Neural crest cell (in vitro differentiated cells): ENCODE results near the gene SLC5A10. TPM values are rescaled to one million over a fixed set of nuclear protein-coding genes. Genes with fewer than 3 reads are reported as not detected.

Source experiments
- DNase-seq: peaks from one replicate; pipeline ENCODE4 v3.0.0; 2021; ENCODE audit warnings: low read depth, mixed read lengths, low spot score
- H3K27ac Mint-ChIP-seq: one replicate; pipeline ENCODE4 v1.8.0; 2021; ENCODE audit warnings: mild to moderate bottlenecking, mixed read lengths; ENCODE audit not compliant: unreplicated experiment
- H3K27me3 Mint-ChIP-seq: 2 replicates; pipeline ENCODE4 v1.8.0; 2021; ENCODE audit warnings: low read depth, mild to moderate bottlenecking, mixed read lengths
- H3K36me3 Mint-ChIP-seq: 2 replicates; pipeline ENCODE4 v1.8.0; 2021; ENCODE audit warnings: low read depth, mild to moderate bottlenecking, mixed read lengths
- H3K4me1 Mint-ChIP-seq: 2 replicates; pipeline ENCODE4 v1.8.0; 2021; ENCODE audit warnings: mixed read lengths
- H3K4me3 Mint-ChIP-seq: one replicate; pipeline ENCODE4 v1.8.0; 2021; ENCODE audit warnings: mild to moderate bottlenecking, mixed read lengths
- H3K9me3 Mint-ChIP-seq: 2 replicates; pipeline ENCODE4 v1.8.0; 2021; ENCODE audit warnings: mixed read lengths
- CTCF ChIP-seq: fragments of 200-600 bp; sonication (generic); conservative IDR thresholded peaks from 2 replicates; pipeline ENCODE4 v1.5.0; 2021; ENCODE audit warnings: antibody characterized with exemption, mild to moderate bottlenecking
- total RNA-seq: library from RNA; stranded (reverse); gene quantifications from 2 replicates; pipeline ENCODE4 v1.2.1, GENCODE V29; 2021

The SLC5A10 gene
- total RNA-seq, 1 donor from 2014 or later, result not detected

- no peaks in the 10 kb centered on the region for H3K27me3 Mint-ChIP-seq
- H3K27ac Mint-ChIP-seq, result no peak overlapping the region
These were observed 25.1 kb downstream of the SLC5A10 start for GRCh38 chr17:18977021-18977420.

GRCh38 chr17:18977646-18978045 is 25.7 kb downstream of the SLC5A10 start:
- no peak for DNase-seq
- H3K27ac Mint-ChIP-seq, result no peak overlapping the region
- H3K4me1 Mint-ChIP-seq, result peaks cover 7% of the 10 kb centered on the region
- no peaks in the 10 kb centered on the region for H3K9me3 Mint-ChIP-seq
- no peak overlapping the region for H3K4me3 Mint-ChIP-seq
- H3K36me3 Mint-ChIP-seq, result no peaks in the 10 kb centered on the region
- TF ChIP-seq CTCF, result no peak
- H3K27me3 Mint-ChIP-seq, result no peaks in the 10 kb centered on the region

More at GRCh38 chr17:18977021-18977420, 25.1 kb downstream of the SLC5A10 start:
- no peaks in the 10 kb centered on the region for H3K9me3 Mint-ChIP-seq
- H3K4me3 Mint-ChIP-seq, result no peak overlapping the region
- no peak for TF ChIP-seq CTCF
- DNase-seq, result no peak
- peaks cover 7% of the 10 kb centered on the region for H3K4me1 Mint-ChIP-seq
- H3K36me3 Mint-ChIP-seq, result no peaks in the 10 kb centered on the region

GRCh38 chr17:18978050-18978449 is 26.1 kb downstream of the SLC5A10 start:
- DNase-seq, result no peak
- Mint-ChIP-seq H3K9me3 (no peaks in the 10 kb centered on the region), H3K27ac (no peak overlapping the region), H3K36me3 (no peaks in the 10 kb centered on the region), H3K4me3 (no peak overlapping the region), H3K27me3 (no peaks in the 10 kb centered on the region), H3K4me1 (peaks cover 7% of the 10 kb centered on the region)
- no peak for TF ChIP-seq CTCF

- Mint-ChIP-seq H3K27ac (no peak overlapping the region), H3K9me3 (no peaks in the 10 kb centered on the region), H3K27me3 (no peaks in the 10 kb centered on the region), H3K4me3 (no peak overlapping the region), H3K4me1 (peaks cover 7% of the 10 kb centered on the region), H3K36me3 (no peaks in the 10 kb centered on the region)
- DNase-seq, result no peak
- TF ChIP-seq CTCF, result no peak
These were observed 26.7 kb downstream of the SLC5A10 start for GRCh38 chr17:18978655-18979054.

- H3K36me3 Mint-ChIP-seq, result no peaks in the 10 kb centered on the region
- H3K27ac Mint-ChIP-seq, result peak overlapping the region; percentile 50
- H3K4me1 Mint-ChIP-seq, result peaks cover 7% of the 10 kb centered on the region
- no peaks in the 10 kb centered on the region for H3K9me3 Mint-ChIP-seq
- H3K27me3 Mint-ChIP-seq, result no peaks in the 10 kb centered on the region
- no peak for DNase-seq
- no peak overlapping the region for H3K4me3 Mint-ChIP-seq
- TF ChIP-seq CTCF, result no peak
These were observed 28.8 kb downstream of the SLC5A10 start for GRCh38 chr17:18980682-18981334.

GRCh38 chr17:18981335-18981641 is 29.3 kb downstream of the SLC5A10 start:
- Mint-ChIP-seq H3K4me3 (no peak overlapping the region), H3K4me1 (peaks cover 7% of the 10 kb centered on the region), H3K36me3 (no peaks in the 10 kb centered on the region), H3K9me3 (no peaks in the 10 kb centered on the region), H3K27ac (peak overlapping the region; percentile 50), H3K27me3 (no peaks in the 10 kb centered on the region)
- no peak for DNase-seq
- no peak for TF ChIP-seq CTCF
